Stimulated activated naive CD4-positive, alpha-beta T cell (primary cell): Measurements from ENCODE around the gene NT5C.
"Not testable (repeated sequence)": the region's sequence is repeated elsewhere in the genome, so short reads cannot be mapped to it uniquely, and the experiment has no call there.

Source experiments
- DNase-seq, 6 experiments: peaks; one replicate each; lab custom pipeline; 2025; lab: John Stamatoyannopoulos, UW

Gene NT5C

DNA sequence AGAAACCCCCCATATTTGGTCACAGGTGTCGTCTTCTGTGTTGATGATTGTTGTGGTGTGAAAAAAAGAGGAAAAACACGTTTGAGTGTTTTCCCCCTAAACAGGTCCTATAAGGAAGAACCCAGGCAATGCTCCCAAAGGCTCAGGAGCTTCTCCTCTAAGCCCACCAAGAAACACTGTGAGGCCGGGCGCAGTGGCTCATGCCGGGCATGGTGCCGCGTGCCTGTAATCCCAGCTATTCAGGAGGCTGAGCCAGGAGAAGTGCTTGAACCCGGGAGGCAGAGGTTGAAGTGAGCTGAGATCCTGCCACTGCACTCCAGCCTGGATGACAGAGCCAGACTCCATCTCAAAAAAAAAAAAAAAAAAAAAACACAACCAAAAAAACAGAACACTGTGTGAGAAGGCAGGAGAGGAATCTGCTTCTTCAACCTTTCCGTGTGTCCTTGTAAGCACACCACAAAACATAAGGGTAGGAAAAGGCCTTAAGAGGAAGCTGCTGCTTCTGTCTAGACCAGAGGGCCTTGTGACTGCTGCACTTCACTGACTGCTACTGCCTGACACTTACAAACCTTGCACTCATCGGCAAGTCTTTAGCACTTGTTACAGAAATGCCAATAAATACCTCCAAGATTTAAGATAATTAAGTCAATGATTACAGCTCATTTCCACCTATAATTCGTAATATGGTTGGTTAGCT is 13.4 kb upstream of the NT5C start:
- DNase-seq: no peak

DNA sequence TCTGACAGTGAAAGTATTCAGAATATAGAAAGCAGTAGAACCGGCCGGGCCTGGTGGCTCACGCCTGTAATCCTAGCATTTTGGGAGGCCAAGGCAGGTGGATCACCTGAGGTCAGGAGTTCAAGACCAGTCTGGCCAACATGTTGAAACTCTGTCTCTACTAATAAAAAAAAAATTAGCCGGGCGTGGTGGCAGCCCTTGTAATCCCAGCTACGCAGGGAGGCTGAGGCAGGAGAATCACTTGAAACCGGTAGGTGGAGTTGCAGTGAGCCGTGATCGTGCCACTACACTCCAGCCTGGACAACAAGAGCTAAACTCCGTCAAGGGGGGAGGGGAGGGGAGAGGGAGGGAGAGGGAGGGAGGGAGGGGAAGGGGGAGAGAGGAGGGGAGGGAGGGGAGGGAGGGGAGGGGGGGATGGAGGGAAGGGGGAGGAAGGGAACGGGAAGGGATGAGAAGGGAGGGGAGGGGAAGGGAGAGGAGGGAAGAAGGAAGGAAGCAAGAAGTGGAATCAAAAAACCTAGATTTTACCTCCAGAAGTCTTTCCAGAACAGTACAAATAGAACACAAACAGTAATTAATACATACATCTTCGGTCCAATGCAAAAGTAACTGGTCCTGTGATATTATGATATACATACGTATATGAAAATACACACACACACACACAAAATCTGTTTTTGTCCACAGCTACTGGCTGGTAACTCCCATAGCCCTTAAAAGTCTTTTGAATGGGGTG is 10.9 kb upstream of the NT5C start:
- no peak for DNase-seq

DNA sequence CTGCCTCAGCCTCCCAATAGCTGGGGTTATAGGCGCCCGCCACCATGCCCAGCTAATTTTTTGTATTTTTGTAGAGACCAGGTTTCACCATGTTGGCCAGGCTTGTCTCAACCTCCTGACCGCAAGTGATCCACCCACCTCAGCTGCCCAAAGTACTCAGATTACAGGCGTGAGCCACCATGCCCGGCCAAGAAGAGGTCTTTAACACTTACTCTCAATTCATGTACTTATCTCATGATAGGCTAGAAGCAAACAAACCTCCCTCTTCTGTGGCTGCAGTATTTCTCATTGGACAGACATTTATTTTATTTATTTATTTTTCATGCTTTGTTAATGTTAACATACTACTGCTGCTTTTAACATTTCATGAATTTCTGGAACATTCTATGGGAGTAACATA is 7.0 kb upstream of the NT5C start:
- no peak for DNase-seq

DNA sequence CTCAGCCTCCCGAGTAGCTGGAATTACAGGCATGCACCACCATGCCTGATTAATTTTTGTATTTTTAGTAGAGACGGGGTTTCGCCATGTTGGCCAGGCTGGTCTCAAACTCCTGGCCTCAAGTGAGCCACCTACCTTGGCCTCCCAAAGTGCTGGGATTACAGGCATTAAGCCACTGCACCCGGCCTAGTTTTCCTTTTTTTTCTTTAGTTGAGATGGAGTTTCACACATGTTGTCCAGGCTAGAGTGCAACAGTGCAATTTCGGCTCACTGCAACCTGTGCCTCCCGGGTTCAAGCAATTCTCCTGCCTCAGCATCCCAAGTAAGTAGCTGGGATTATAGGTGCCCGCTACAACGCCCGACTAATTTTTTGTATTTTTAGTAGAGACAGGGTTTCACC is 6.2 kb upstream of the NT5C start:
- DNase-seq: not testable (repeated sequence)

DNA sequence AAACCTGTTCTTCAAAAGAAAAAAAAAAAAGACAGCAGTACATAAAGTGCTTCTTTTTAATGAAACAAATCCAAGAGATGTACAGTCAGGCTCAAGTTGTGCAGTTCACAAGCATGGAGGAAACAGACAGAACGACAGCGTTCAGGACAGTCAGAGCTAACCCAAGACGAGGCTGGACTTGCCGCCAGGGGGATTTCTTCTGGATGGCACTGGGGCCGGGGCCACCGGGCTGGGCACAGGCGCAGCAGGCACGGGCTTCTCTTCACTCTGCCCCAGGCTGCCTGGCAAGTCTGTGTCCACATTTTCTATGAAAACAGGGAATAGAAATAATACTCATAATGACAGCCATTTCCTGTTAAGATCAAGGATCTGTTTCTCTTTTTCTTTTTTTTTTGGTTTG is 4.4 kb upstream of the NT5C start:
- no peak for DNase-seq

DNA sequence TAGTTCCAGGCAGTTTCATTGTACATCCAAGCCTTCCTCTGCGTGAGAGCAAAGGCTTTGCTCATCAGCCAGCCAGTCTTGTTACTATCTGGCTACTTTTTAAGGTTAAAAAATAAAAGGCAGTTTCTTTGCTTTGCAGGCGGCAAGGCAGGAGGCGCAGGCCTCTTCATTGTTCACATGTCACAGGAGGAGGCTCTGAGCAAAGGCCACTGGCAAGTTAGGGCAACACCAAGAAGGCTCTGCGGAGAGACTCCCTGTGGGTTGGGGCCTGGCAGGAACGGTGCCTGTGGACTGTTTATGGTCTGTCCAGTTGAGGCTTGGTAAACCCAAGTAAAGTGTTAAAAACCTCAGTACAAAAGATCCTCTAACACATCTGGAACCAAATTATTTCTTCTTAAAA is 3.9 kb upstream of the NT5C start:
- no peak for DNase-seq

DNA sequence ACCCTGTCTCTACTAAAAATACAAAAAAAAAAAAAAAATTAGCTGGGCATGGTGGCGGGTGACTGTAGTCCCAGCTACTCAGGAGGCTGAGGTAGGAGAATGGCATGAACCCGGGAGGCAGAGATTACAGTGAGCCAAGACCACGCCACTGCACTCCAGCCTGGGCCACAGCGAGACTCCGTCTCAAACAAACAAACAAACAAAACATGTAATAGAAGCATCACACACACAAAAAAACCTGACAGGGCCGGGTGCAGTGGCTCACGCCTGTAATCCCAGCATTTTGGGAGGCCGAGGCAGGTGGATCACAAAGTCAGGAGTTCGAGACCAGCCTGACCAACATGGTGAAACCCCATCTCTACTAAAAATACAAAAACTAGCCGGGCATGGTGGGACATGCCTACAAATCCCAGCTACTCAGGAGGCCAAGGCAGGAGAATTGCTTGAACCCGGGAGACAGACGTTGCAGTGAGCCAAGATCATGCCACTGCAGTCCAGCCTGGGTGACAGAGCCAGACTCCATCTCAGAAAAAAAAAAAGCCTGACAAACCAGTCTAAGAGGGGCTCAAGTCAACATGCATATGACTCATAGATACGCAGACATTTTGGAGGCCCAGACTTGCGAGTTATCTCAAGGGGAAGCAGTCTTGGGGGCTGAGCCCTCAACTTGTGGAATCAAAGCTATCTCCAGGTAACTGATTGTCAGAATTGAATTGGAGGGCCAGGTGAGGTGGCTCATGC is 2.2 kb upstream of the NT5C start:
- not testable (repeated sequence) for DNase-seq

DNA sequence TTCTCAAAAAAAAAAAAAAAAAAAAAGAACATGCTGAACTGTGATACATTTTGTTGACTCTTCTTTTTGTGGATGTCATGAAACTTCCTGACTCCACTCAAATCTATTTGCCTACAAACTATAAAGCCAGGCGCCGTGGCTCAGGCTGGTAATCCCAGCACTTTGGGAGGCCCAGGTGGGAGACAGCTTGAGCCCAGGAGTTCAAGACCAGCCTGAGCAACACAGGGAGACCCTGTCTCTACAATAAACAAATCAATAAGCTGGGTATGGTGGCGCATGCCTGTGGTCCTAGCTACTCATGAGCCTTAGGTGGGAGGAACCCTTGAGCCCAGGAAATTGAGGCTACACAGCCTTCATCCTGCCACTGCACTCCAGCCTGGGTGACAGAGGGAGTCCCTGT is 1.5 kb upstream of the NT5C start:
- no peak for DNase-seq

DNA sequence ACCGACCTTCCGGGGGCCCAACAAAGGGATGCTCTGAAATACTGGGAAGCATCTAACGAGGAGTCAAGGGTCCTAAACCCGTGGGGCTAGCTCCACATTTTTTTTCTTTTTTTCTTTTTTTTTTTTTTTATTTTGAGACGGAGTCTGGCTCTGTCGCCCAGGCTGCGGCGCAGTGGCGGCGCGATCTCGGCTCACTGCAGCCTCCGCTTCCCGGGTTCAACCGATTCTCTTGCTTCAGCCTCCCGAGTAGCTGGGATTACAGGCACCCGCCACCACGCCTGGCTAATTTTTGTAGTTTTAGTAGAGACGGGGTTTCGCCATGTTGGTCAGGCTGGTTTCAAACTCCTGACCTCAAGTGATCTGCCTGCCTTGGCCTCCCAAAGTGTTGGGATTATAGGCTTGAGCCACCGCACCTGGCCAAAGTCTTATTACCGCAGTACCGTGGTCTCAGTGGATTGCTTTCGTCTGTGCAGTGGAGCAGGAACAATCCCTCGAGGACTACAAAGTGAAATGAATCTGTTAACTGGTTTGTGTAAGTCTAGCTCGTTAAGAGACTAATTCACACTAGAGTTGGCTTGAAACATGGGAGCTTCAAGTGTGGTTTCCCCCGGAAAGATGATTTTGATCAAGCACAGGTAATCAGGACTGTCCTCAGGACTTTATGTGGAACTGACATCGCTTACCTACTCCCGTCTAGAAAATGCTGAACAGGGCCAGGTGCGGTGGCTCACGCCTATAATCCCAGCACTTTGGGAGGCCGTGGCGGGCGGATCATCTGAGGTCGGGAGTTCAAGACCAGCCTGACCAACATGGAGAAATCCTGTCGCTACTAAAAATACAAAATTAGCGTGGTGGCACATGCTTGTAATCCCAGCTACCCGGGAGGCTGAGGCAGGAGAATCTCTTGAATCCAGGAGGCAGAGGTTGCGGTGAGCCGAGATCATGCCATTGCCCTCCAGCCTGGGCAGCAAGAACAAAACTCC is 767 bp upstream of the NT5C start:
- DNase-seq: peak in 1 of 6 experiments; percentile 18

DNA sequence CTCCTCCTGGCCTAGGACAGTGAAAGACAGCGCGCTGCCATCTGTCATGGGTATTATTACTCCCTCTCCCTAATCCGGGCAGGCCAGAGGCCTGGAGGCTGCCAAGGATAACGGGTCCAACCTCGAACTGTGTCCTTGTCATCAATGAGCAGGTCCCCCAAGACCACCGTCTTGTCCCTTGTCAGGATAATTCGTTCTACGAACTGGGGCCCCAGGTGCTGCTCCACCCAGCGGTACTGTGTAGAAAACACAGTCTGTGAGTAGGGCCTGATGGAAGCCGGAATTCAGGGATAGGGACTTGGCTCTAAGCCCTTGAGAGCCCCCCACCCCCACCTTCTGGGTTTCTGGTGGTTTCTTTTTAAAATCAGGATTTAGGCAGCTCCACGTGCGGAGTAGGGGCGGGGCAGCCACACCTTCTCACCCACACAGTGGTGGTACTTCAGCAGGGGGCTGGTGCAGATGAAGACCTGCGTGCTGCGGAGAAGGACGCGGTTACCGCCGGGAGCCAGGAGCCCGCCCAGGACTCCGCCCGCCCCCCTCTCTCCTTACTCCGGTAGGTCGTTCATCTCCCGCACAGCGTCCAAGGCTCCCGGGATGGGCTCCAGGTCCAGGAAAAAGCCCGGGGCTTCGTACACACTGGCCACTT is 787 bp downstream of the NT5C start:
- peak; percentile 18 to 58 (median 38) for DNase-seq

DNA sequence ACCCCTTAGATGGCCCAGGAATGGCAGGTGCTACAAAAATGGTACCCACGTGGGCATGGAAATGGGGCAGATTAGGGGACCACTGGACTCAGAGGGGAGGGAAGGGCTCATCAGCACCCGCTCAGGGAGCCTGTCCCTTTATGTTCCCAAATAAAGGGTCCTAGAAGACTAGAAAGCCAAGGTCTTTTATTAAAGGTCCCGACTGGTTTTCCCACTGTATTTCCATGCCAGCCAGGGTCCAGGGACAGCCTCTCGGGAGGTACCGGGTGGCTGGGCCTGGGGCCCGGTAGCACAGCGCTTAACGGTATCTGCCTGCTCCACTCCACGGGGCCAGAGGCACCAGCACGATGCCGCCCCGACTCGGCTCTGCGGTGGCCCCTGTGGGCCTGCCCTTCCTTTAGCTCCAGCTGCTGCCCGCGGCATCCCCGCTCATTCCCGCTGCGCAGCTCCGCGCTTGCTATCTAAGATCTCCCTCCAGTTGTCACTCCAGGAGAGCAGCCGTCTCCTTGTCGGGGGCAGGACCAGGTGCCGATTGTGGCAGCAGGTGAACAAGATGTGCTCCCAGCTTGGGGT is 1.4 kb downstream of the NT5C start:
- DNase-seq: no peak

DNA sequence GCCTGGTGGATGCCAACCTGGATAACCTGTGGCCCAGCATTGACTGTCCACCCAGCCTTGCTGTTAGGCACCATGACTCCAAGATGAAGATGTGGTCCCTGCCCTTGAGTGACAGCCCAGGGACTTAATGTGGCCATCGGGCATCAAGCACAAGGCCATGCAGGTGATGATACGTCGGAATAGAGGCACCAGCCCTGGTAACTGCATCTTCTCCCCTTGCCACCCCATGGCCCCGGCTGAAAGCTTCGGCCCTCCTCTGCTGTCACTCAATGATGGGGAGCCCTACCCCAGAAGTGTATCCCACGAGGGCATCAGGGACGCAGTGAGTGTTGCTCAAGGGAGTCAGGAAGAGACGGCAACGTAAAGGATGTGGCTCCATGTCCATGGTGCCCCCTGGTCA is 2.0 kb downstream of the NT5C start:
- no peak for DNase-seq

DNA sequence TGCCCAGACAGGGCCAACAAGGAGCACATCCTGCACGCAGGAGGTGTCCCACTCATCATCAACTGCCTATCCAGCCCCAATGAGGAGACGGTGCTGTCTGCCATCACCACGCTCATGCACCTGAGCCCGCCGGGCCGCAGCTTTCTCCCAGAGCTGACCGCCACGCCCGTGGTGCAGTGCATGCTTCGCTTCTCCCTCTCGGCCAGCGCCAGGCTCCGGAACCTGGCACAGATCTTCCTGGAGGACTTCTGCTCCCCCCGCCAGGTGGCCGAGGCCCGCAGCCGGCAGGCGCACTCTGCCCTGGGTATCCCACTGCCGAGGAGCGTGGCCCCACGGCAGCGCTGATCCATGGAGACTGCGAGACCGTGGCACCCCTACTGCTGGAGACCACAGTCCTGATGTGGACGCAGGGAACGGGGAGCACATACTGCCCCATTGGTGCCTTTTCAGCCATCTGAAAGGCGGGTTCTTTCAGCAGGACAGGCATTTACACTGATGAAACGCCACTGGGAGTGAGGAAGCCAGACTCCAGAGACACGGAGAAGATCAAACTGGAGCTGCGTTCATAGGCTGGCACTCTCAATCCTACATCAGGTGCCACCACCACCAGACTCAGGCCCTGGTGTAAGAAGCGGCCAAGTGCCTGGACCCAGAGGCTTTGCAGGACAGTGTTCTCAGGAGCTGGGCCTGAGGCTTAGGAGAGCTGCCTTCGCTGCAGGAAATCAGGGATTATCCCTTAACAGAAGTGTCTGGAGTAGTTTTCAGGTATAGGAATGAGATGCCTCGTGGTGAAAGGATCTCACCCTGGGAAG is 2.6 kb downstream of the NT5C start:
- no peak for DNase-seq

DNA sequence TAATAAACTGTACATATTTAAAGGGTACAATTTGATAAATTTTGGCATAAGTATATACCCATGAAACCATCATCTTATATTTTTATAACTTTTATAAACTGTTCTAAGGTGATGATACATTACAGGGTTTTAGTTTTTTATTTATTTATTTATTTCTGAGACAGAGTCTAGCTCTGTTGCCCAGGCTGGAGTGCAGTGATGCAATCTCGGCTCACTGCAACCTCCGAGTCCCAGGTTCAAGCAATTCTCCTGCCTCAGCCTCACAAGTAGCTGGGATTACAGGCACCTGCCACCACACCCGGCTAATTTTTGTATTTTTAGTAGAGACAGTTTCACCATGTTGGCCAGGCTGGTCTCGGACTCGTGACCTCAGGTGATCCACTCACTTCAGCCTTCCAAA is 3.6 kb downstream of the NT5C start:
- DNase-seq: not testable (repeated sequence)

DNA sequence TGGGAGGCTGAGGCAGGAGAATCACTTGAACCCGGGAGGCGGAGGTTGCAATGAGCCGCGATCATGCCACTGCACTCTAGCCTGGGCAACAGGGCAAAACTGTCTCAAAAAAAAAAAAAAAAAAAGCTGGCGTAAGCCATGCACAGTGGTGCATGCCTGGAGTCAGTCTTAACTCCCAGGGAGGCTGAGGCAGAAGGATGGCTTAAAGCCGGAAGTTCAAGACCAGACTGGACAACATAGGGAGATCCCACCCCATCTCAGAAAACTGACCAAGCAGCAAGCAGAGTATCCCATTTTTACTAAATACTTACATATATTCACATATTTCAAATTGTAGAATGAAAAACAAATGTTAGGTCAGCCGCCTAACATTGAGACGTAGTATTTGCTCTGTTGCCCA is 4.6 kb downstream of the NT5C start:
- no peak for DNase-seq

DNA sequence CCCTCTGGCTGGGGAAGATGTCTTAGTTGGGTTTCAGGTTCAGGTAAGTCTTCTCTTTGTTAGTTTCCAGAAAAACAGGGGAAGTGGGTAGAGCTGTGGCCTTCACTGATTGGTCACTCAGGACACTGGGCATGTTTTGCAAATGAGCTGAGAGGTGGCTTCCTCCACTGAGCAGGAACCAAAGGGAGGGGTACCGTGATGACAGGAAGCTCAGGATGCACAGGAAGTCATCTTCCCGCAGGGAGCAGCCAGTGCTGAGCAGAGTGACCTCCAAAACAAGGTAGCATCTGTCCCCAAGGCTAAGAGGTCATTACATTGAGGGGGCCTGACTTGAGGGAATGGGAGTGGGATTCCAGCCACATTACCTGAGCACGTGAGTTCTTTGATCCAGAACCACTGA is 5.6 kb downstream of the NT5C start:
- DNase-seq: no peak

DNA sequence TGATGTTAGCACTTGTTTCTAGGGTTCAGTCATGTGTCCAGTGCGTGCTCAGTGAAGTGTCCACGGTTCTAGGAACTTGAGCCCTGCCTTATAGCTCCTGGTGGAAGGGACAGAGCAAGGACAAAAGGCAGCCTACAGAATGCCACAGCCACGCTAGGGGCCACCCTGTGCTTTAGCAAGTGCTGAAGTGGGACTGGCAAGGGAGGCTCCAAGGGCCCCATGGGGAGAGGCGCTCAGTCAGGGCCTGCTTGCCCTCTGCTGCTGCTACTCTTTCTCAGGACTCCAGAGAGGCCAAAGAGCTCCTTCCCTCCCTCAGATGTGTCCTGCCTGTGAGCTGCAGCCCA is 6.8 kb downstream of the NT5C start:
- DNase-seq: no peak

DNA sequence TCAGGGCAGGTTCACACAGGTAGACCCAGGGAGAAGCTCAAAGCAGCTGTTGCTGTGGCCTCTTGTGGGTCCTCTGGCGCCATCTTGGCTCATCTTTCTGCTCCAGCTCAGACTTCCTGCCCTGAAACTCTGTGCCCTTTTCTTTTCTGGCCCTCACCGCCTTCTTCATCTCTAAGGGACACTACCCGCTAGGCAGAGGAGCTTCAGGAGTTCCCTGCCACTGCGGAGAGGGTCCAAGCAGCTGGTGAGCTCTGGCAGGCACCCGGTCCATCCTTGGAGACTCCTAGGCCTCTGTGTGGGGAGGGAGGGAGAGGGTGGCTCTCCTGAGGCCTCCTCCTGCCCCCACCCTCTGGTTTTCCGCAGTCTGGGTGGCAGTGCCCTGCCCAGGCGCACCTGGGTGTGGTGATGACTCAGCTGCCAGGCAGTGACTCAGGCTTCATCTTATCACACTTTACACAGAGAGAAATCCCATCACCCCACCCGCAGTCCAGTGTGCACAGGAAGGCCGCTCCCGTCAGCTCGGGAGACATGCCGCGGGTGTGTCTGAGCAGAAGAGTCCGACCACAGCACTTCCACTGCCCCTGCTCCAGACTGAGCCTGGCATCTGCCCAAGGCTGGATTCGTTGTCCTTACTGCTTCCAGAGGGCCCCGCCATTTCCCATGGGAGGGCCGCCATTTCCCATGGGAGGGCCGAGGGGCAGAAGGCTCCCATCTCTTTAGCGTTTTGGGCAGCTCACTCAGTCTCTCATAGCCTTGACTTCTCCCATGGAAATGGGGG is 7.3 kb downstream of the NT5C start:
- peak in 1 of 6 experiments; percentile 12 for DNase-seq

DNA sequence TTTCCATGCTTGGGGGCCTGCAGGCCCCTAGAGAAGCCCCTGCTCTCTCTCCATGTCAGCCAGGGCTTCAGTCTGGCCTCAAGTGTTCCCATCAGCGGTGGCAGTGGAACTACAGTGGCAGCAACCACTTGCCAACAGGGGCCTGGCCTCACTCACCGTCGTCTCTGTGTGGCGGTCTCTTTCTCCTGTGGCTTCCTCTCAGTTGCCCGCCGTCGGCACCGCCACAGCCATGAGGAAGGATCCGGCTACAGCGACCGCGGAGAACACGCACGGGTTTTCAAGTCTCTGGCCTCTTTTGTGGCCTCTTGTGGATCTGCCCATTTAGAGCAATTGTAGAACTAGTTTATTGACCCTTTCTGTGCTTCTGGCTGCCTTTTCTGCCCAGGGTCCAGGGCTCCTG is 13.2 kb downstream of the NT5C start:
- DNase-seq: no peak
